ENCODE data around the gene KCNJ8.
"Not testable (repeated sequence)": the region's sequence is repeated elsewhere in the genome, so short reads cannot be mapped to it uniquely, and the experiment has no call there.

KCNJ8 gene

GRCh38 chr12:21800011-21800410 lies 25.5 kb upstream of the KCNJ8 start:
- Mint-ChIP-seq H3K27ac (no peak overlapping the region), H3K36me3 (no peaks in the 10 kb centered on the region), H3K9me3 (no peaks in the 10 kb centered on the region), H3K27me3 (peaks cover 3% of the 10 kb centered on the region), H3K4me1 (no peaks in the 10 kb centered on the region), H3K4me3 (no peak overlapping the region)
- DNase-seq (ENCODE audit: low spot score in 2 of 2) (no peak), ATAC-seq (ENCODE audit: low read depth) (no peak)

GRCh38 chr12:21797539-21797938 lies 23.0 kb upstream of the KCNJ8 start:
- H3K4me3 Mint-ChIP-seq = no peak overlapping the region
- H3K27ac Mint-ChIP-seq = no peak overlapping the region
- H3K4me1 Mint-ChIP-seq = no peaks in the 10 kb centered on the region
- DNase-seq (ENCODE audit: low spot score in 2 of 2) (no peak), ATAC-seq (ENCODE audit: low read depth) (no peak)
- H3K36me3 Mint-ChIP-seq = no peaks in the 10 kb centered on the region
- peaks cover under 1% of the 10 kb centered on the region for H3K9me3 Mint-ChIP-seq
- peaks cover 3% of the 10 kb centered on the region for H3K27me3 Mint-ChIP-seq

GRCh38 chr12:21795648-21796328 lies 21.3 kb upstream of the KCNJ8 start:
- Mint-ChIP-seq H3K4me3 (no peak overlapping the region), H3K27ac (no peak overlapping the region), H3K36me3 (no peaks in the 10 kb centered on the region), H3K27me3 (peaks cover 3% of the 10 kb centered on the region), H3K4me1 (no peaks in the 10 kb centered on the region), H3K9me3 (peaks cover 1% of the 10 kb centered on the region)
- DNase-seq (ENCODE audit: low spot score in 2 of 2) (no peak), ATAC-seq (ENCODE audit: low read depth) (no peak)

- not testable (repeated sequence) for H3K9me3 Mint-ChIP-seq; H3K27ac Mint-ChIP-seq; DNase-seq (ENCODE audit: low spot score in 2 of 2); ATAC-seq (ENCODE audit: low read depth); H3K4me1 Mint-ChIP-seq; H3K4me3 Mint-ChIP-seq; H3K36me3 Mint-ChIP-seq; H3K27me3 Mint-ChIP-seq
These were observed 20.5 kb upstream of the KCNJ8 start for GRCh38 chr12:21794807-21795595.

- not testable (repeated sequence) for H3K4me3 Mint-ChIP-seq; H3K27me3 Mint-ChIP-seq; H3K4me1 Mint-ChIP-seq; H3K9me3 Mint-ChIP-seq; ATAC-seq (ENCODE audit: low read depth); H3K36me3 Mint-ChIP-seq; H3K27ac Mint-ChIP-seq; DNase-seq (ENCODE audit: low spot score in 2 of 2)
These were observed 15.2 kb upstream of the KCNJ8 start for GRCh38 chr12:21789687-21790086.

- Mint-ChIP-seq H3K36me3 (no peaks in the 10 kb centered on the region), H3K27ac (no peak overlapping the region), H3K4me1 (no peaks in the 10 kb centered on the region), H3K27me3 (peaks cover 2% of the 10 kb centered on the region), H3K9me3 (peaks cover 2% of the 10 kb centered on the region), H3K4me3 (no peak overlapping the region)
- ATAC-seq (ENCODE audit: low read depth) (no peak), DNase-seq (ENCODE audit: low spot score in 2 of 2) (no peak)
These were observed 13.8 kb upstream of the KCNJ8 start for GRCh38 chr12:21788089-21788983.

- Mint-ChIP-seq H3K9me3 (peaks cover 1% of the 10 kb centered on the region), H3K27me3 (peaks cover 2% of the 10 kb centered on the region), H3K27ac (no peak overlapping the region), H3K4me1 (no peaks in the 10 kb centered on the region), H3K4me3 (no peak overlapping the region), H3K36me3 (no peaks in the 10 kb centered on the region)
- ATAC-seq (ENCODE audit: low read depth) = no peak
- no peak for DNase-seq (ENCODE audit: low spot score in 2 of 2)
These were observed 11.6 kb upstream of the KCNJ8 start for GRCh38 chr12:21786041-21786531.

- not testable (repeated sequence) for H3K4me3 Mint-ChIP-seq; H3K27ac Mint-ChIP-seq; H3K9me3 Mint-ChIP-seq; H3K27me3 Mint-ChIP-seq; ATAC-seq (ENCODE audit: low read depth); H3K4me1 Mint-ChIP-seq; DNase-seq (ENCODE audit: low spot score in 2 of 2); H3K36me3 Mint-ChIP-seq
These were observed 8.2 kb upstream of the KCNJ8 start for GRCh38 chr12:21782723-21783122.

- Mint-ChIP-seq H3K4me1 (no peaks in the 10 kb centered on the region), H3K9me3 (peaks cover 1% of the 10 kb centered on the region), H3K4me3 (no peak overlapping the region), H3K27ac (no peak overlapping the region), H3K27me3 (peaks cover 3% of the 10 kb centered on the region), H3K36me3 (no peaks in the 10 kb centered on the region)
- DNase-seq (ENCODE audit: low spot score in 2 of 2) (no peak), ATAC-seq (ENCODE audit: low read depth) (no peak)
These were observed 6.3 kb upstream of the KCNJ8 start for GRCh38 chr12:21780786-21781185.

- Mint-ChIP-seq H3K27ac (no peak overlapping the region), H3K4me3 (no peak overlapping the region), H3K27me3 (peaks cover 6% of the 10 kb centered on the region), H3K9me3 (no peaks in the 10 kb centered on the region), H3K4me1 (peaks cover 4% of the 10 kb centered on the region), H3K36me3 (no peaks in the 10 kb centered on the region)
- DNase-seq (ENCODE audit: low spot score in 2 of 2) = no peak
- no peak for ATAC-seq (ENCODE audit: low read depth)
These were observed 1.7 kb upstream of the KCNJ8 start for GRCh38 chr12:21776175-21776574.

GRCh38 chr12:21775133-21775820 lies 771 bp upstream of the KCNJ8 start:
- no peak for DNase-seq (ENCODE audit: low spot score in 2 of 2)
- Mint-ChIP-seq H3K4me1 (peaks cover 4% of the 10 kb centered on the region), H3K4me3 (no peak overlapping the region), H3K27me3 (peaks cover 6% of the 10 kb centered on the region), H3K9me3 (no peaks in the 10 kb centered on the region), H3K27ac (no peak overlapping the region), H3K36me3 (no peaks in the 10 kb centered on the region)
- no peak for ATAC-seq (ENCODE audit: low read depth)

GRCh38 chr12:21773806-21774205 lies 700 bp downstream of the KCNJ8 start:
- Mint-ChIP-seq H3K9me3 (no peaks in the 10 kb centered on the region), H3K27me3 (peaks cover 8% of the 10 kb centered on the region), H3K36me3 (no peaks in the 10 kb centered on the region), H3K27ac (no peak overlapping the region), H3K4me3 (no peak overlapping the region), H3K4me1 (peaks cover 4% of the 10 kb centered on the region)
- no peak for ATAC-seq (ENCODE audit: low read depth)
- no peak for DNase-seq (ENCODE audit: low spot score in 2 of 2)

- Mint-ChIP-seq H3K4me1 (peaks cover 4% of the 10 kb centered on the region), H3K4me3 (no peak overlapping the region), H3K9me3 (no peaks in the 10 kb centered on the region), H3K36me3 (no peaks in the 10 kb centered on the region), H3K27me3 (peaks cover 8% of the 10 kb centered on the region), H3K27ac (no peak overlapping the region)
- DNase-seq (ENCODE audit: low spot score in 2 of 2) = no peak
- no peak for ATAC-seq (ENCODE audit: low read depth)
These were observed 1.2 kb downstream of the KCNJ8 start for GRCh38 chr12:21773263-21773741.
